Panc1 (cell line): Measurements from ENCODE around the gene UBE3B. TPM values are rescaled to one million over a fixed set of nuclear protein-coding genes. Genes with fewer than 3 reads are reported as not detected.

Source experiments
- ATAC-seq: fragments of 200-7000 bp; cut with Tn5 transposase; 2 replicates; pipeline ENCODE4 v1.9.1; 2020; ENCODE audit warnings: mild to moderate bottlenecking, moderate library complexity
- BruUV-seq: library from RNA; stranded (reverse); fragments of 400-500 nt; replicated peaks from 2 replicates; lab custom pipeline; 2021; lab: Mats Ljungman, UMichigan
- CTCF ChIA-PET: fragments of 300-600 bp; sonication (Branson Sonifier 250); formaldehyde crosslinking; loops from one replicate; lab custom pipeline; 2022; ENCODE audit warnings: antibody characterized with exemption; lab: Charles Lee
- POLR2A ChIA-PET: fragments of 300-600 bp; sonication (Branson Sonifier 250); formaldehyde crosslinking; loops from one replicate; lab custom pipeline; 2022; ENCODE audit warnings: antibody characterized with exemption; lab: Charles Lee
- DNase-seq: peaks from one replicate; pipeline ENCODE4 v3.0.0-alpha.2; 2010; ENCODE audit warnings: low read depth, low spot score
- H3K27ac ChIP-seq: 2 replicates; pipeline ENCODE4 v1.5.1; 2011; ENCODE audit warnings: mild to moderate bottlenecking, low read length, inconsistent platforms
- H3K27me3 ChIP-seq: fragments of 200-500 bp; sonication (Bioruptor generic); 2 replicates; pipeline ENCODE4 v1.6.0; 2014; ENCODE audit warnings: low read length, inconsistent platforms; ENCODE audit not compliant: control insufficient read depth, insufficient read depth
- H3K36me3 ChIP-seq: fragments of 200-500 bp; sonication (Bioruptor generic); 2 replicates; pipeline ENCODE4 v1.5.1; 2014; ENCODE audit warnings: inconsistent platforms, mild to moderate bottlenecking, low read length, moderate library complexity; ENCODE audit not compliant: control insufficient read depth, insufficient read depth
- H3K4me1 ChIP-seq: 2 replicates; pipeline ENCODE4 v1.5.1; 2011; ENCODE audit warnings: inconsistent platforms, mild to moderate bottlenecking, low read length, moderate library complexity; ENCODE audit not compliant: control insufficient read depth, insufficient read depth
- H3K4me3 ChIP-seq, 2 experiments: 2 replicates each; pipeline ENCODE4 v1.5.1; 2011 to 2012; ENCODE audit warnings: low read depth in 2 of 2, low read length in 2 of 2, mild to moderate bottlenecking in 2 of 2, inconsistent platforms in 1 of 2, moderate library complexity in 1 of 2
- H3K9me3 ChIP-seq: fragments of 200-500 bp; sonication (Bioruptor generic); 2 replicates; pipeline ENCODE4 v1.5.1; 2014; ENCODE audit warnings: low read depth, mild to moderate bottlenecking, inconsistent platforms, low read length, moderate library complexity; ENCODE audit not compliant: control insufficient read depth, insufficient read depth
- CTCF ChIP-seq: fragments of 450-650 bp; IDR thresholded peaks from 2 replicates; pipeline ENCODE4 v1.5.1; 2017; ENCODE audit warnings: mild to moderate bottlenecking
- POLR2AphosphoS5 ChIP-seq: IDR thresholded peaks from 2 replicates; pipeline ENCODE4 v1.6.1; 2012; ENCODE audit warnings: mild to moderate bottlenecking, low read depth, low read length, moderate library complexity
- SIN3A ChIP-seq: IDR thresholded peaks from 2 replicates; pipeline ENCODE4 v1.6.1; 2012; ENCODE audit warnings: low read depth, mild to moderate bottlenecking, low read length, moderate library complexity, borderline replicate concordance; ENCODE audit not compliant: insufficient read depth
- TCF7L2 ChIP-seq: IDR thresholded peaks from 2 replicates; pipeline ENCODE4 v1.6.1; 2011; ENCODE audit warnings: mild to moderate bottlenecking, low read depth, low read length, inconsistent platforms
- in situ Hi-C: cut with HindIII; loops from 2 replicates; pipeline ENCODE4 v1.10.0; 2016; ENCODE audit warnings: low sequenced_read_pairs, low pct_unique_long_range_greater_than_20kb
- intact Hi-C: fragments of 100-400 bp; cut with micrococcal nuclease; formaldehyde crosslinking; loops from one replicate; pipeline ENCODE4 v1.10.0; 2022; ENCODE audit not compliant: unreplicated experiment
- total RNA-seq: library from RNA; stranded (reverse); gene quantifications from one replicate; pipeline ENCODE4 v1.2.1, GENCODE V29; 2021; ENCODE audit not compliant: unreplicated experiment
- TF ChIP-seq, protein P1 (sequence below), 2 experiments: IDR thresholded peaks; 2 replicates each; pipeline ENCODE4 v1.6.1; 2011 to 2012; ENCODE audit warnings: low read depth in 2 of 2, control low read depth in 1 of 2, low read length in 1 of 2, mild to moderate bottlenecking in 1 of 2, moderate library complexity in 1 of 2; ENCODE audit not compliant: insufficient read depth in 1 of 2

UBE3B gene
- total RNA-seq, 1 experiment from 2014 or later = 38.9 TPM

DNA sequence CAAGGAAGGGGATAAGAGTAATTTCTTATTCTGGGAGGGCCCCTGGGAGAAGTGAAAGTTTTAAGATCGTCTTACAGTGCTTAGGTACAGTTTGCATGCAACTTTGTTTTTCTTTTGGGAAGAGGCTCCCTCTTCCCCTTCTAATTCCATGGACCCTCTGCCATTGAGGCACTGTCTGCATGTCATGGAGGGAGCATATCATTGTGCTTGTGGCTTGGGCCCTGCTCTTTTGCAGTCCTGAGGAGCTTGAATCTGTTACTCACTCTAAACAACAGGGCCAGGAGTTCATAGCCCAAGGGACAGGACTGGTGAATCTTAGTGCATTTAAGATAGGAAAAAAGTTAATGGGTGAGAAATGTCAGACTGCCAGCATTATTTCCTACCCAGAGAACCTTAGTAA, 2.3 kb downstream of the UBE3B start:
- Histone ChIP-seq H3K27ac (no peak overlapping the region), H3K27me3 (no peaks in the 10 kb centered on the region), H3K9me3 (no peaks in the 10 kb centered on the region), H3K4me1 (peaks cover 21% of the 10 kb centered on the region), H3K36me3 (peaks cover 2% of the 10 kb centered on the region; the same call in 1 of the 2 replicates), H3K4me3 (no peak overlapping the region)
- ATAC-seq = no peak
- in situ Hi-C loops = no loop called here
- intact Hi-C loops = no loop called here
- POLR2A ChIA-PET = no interaction called here
- CTCF ChIA-PET = interaction anchor here (0.7 kb wide), 1 partner anchor 39 kb away, joined by 3 read pairs; no protein-coding TSS in a partner anchor
- BruUV-seq = no TSS peak
- TF ChIP-seq TCF7L2 (no peak), SIN3A (no peak), POLR2AphosphoS5 (no peak), CTCF (no peak)
- TF ChIP-seq, protein P1, sequence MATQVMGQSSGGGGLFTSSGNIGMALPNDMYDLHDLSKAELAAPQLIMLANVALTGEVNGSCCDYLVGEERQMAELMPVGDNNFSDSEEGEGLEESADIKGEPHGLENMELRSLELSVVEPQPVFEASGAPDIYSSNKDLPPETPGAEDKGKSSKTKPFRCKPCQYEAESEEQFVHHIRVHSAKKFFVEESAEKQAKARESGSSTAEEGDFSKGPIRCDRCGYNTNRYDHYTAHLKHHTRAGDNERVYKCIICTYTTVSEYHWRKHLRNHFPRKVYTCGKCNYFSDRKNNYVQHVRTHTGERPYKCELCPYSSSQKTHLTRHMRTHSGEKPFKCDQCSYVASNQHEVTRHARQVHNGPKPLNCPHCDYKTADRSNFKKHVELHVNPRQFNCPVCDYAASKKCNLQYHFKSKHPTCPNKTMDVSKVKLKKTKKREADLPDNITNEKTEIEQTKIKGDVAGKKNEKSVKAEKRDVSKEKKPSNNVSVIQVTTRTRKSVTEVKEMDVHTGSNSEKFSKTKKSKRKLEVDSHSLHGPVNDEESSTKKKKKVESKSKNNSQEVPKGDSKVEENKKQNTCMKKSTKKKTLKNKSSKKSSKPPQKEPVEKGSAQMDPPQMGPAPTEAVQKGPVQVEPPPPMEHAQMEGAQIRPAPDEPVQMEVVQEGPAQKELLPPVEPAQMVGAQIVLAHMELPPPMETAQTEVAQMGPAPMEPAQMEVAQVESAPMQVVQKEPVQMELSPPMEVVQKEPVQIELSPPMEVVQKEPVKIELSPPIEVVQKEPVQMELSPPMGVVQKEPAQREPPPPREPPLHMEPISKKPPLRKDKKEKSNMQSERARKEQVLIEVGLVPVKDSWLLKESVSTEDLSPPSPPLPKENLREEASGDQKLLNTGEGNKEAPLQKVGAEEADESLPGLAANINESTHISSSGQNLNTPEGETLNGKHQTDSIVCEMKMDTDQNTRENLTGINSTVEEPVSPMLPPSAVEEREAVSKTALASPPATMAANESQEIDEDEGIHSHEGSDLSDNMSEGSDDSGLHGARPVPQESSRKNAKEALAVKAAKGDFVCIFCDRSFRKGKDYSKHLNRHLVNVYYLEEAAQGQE (IDR thresholded peaks at IDR 0.05; ENCODE audit: insufficient read depth in 1 of 2, low read depth in 2 of 2, low read length in 1 of 2) = no peak
- DNase-seq = no peak

GRCh38 chr12:109480356-109480755, 2.9 kb downstream of the UBE3B start:
- peaks cover 2% of the 10 kb centered on the region; the same call in 1 of the 2 replicates for H3K36me3 ChIP-seq
- BruUV-seq = no TSS peak

More at GRCh38 chr12:109480356-109480755, 2.9 kb downstream of the UBE3B start:
- ChIA-PET CTCF (no interaction called here), POLR2A (no interaction called here)
- Histone ChIP-seq H3K27ac (no peak overlapping the region), H3K4me1 (peaks cover 20% of the 10 kb centered on the region), H3K4me3 (no peak overlapping the region), H3K27me3 (no peaks in the 10 kb centered on the region), H3K9me3 (no peaks in the 10 kb centered on the region)
- no peak for ATAC-seq
- TF ChIP-seq SIN3A (no peak), TCF7L2 (no peak), POLR2AphosphoS5 (no peak), CTCF (no peak)
- TF ChIP-seq, protein P1 (IDR thresholded peaks at IDR 0.05; ENCODE audit: insufficient read depth in 1 of 2, low read depth in 2 of 2, low read length in 1 of 2) = no peak
- intact Hi-C loops (no loop called here), in situ Hi-C loops (no loop called here)
- no peak for DNase-seq
